ENCODE data around the gene RXRA.

RXRA gene

GRCh38 chr9:134475011-134475790 is 148.9 kb downstream of the RXRA start:
- DNase-seq (ENCODE audit: low read depth, low spot score): peak; percentile 80
- TF ChIP-seq, protein P1, sequence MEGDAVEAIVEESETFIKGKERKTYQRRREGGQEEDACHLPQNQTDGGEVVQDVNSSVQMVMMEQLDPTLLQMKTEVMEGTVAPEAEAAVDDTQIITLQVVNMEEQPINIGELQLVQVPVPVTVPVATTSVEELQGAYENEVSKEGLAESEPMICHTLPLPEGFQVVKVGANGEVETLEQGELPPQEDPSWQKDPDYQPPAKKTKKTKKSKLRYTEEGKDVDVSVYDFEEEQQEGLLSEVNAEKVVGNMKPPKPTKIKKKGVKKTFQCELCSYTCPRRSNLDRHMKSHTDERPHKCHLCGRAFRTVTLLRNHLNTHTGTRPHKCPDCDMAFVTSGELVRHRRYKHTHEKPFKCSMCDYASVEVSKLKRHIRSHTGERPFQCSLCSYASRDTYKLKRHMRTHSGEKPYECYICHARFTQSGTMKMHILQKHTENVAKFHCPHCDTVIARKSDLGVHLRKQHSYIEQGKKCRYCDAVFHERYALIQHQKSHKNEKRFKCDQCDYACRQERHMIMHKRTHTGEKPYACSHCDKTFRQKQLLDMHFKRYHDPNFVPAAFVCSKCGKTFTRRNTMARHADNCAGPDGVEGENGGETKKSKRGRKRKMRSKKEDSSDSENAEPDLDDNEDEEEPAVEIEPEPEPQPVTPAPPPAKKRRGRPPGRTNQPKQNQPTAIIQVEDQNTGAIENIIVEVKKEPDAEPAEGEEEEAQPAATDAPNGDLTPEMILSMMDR (IDR thresholded peaks at IDR 0.05; ENCODE audit: low read depth, low read length): no peak
- in situ Hi-C loops (cut with HindIII; ENCODE audit: low sequenced_read_pairs): no loop called here
- H3K4me3 ChIP-seq (ENCODE audit: low read depth, low read length): no peak overlapping the region

DNA sequence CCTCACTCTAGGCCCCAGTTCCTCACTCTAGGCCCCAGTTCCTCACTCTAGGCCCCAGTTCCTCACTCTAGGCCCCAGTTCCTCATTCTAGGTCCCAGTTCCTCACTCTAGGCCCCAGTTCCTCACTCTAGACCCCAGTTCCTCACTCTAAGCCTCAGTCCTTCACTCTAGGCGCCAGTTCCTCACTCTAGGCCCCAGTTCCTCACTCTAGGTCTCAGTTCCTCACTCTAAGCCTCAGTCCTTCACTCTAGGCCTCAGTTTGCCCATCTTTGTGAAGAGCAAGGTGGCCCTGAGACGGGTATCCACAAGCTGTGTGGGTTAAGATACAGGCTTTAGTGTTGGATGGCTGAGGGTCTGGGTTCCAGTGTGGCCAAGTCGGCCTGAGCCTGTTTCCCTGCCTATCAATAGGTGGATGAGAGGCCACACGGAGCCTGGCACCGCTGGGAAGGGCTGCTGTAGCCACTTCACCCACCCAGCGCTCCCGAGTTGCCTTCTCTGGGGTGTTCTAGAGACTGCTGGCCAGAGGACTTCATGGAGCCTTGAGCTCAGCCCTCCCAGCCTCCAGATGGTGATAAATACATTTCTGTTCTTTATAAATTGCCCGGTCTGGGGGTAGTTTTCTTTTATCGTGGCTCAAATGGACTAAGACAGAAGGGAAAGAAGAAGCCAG is 150.2 kb downstream of the RXRA start:
- no peak for DNase-seq (ENCODE audit: low read depth, low spot score)
- TF ChIP-seq, protein P1 (IDR thresholded peaks at IDR 0.05; ENCODE audit: low read depth, low read length): no peak
- in situ Hi-C loops (cut with HindIII; ENCODE audit: low sequenced_read_pairs): no loop called here
- no peak overlapping the region for H3K4me3 ChIP-seq (ENCODE audit: low read depth, low read length)

DNA sequence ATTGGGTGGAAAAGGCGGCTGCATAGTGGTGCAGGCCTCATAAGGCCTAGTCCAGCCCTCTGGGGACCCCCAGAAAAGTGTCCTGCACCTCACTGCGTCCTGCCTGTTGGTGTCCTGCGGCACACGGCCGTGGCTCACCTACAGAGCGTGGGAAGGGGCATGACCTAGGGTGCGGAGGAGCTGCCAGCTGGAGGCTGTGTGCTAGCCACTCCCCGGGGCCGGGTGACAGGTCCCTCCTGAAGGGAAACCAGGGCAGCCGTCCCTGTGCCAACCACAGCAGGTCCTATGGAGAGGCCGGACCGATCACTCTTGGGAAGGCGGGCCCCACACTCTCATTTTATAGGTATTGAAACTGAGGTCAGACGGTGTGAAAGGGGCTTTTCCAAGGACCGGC is 150.7 kb downstream of the RXRA start:
- H3K4me3 ChIP-seq (ENCODE audit: low read depth, low read length): no peak overlapping the region
- no peak for DNase-seq (ENCODE audit: low read depth, low spot score)
- in situ Hi-C loops (cut with HindIII; ENCODE audit: low sequenced_read_pairs): no loop called here
- TF ChIP-seq, protein P1 (IDR thresholded peaks at IDR 0.05; ENCODE audit: low read depth, low read length): no peak

DNA sequence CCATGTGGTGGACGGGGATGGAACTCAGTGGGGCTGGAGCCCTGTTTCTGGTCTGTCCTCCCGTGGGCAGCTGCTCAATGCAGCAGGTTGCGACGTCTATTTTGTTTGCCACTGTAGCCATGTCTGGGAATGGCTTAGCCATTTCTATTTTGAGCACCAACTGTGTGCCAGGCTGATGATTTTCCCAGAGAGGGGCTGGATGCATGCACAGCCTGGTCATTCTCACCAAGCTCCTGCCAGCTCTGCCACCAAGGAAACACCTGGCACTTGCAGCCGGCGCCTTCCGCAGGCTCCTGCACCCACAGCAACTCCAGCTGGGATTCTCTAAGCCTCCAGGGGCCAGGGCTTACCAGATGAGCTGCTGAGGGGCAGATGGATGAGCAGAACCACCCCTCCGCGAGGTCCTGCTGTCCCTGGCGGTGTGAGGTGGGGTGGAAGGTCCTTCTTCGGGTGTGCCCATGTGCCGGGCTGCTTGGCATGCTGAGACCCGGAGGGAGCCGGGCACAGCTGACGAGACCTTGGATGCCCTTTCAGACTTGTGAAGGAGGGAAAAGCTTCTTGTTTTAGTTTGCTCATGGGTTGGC is 151.2 kb downstream of the RXRA start:
- TF ChIP-seq, protein P1 (IDR thresholded peaks at IDR 0.05; ENCODE audit: low read depth, low read length): no peak
- no peak for DNase-seq (ENCODE audit: low read depth, low spot score)
- no peak overlapping the region for H3K4me3 ChIP-seq (ENCODE audit: low read depth, low read length)
- in situ Hi-C loops (cut with HindIII; ENCODE audit: low sequenced_read_pairs): no loop called here

DNA sequence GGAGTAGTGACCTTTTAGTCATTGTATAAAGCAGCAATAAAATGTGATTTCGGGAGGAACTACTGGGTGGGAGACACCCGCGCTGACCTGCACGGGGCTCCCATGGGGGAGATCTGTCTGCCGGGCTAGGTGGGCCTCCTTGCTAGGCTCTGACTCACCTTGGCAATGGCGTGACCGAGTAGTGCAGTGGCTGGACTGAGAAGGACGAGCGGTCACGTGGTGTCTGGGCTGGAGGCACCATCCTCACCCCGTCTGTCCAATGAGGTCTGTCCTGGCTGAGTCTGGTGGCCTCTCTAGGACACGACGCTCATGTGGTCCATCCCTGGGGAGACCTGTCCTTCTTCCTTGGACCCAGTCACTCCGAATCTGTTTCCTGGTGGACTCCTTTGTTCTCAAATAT is 151.7 kb downstream of the RXRA start:
- in situ Hi-C loops (cut with HindIII; ENCODE audit: low sequenced_read_pairs): no loop called here
- no peak for DNase-seq (ENCODE audit: low read depth, low spot score)
- TF ChIP-seq, protein P1 (IDR thresholded peaks at IDR 0.05; ENCODE audit: low read depth, low read length): no peak
- no peak overlapping the region for H3K4me3 ChIP-seq (ENCODE audit: low read depth, low read length)

GRCh38 chr9:134481762-134482161 is 155.5 kb downstream of the RXRA start:
- in situ Hi-C loops (cut with HindIII; ENCODE audit: low sequenced_read_pairs): no loop called here
- DNase-seq (ENCODE audit: low read depth, low spot score): no peak
- H3K4me3 ChIP-seq (ENCODE audit: low read depth, low read length): no peak overlapping the region
- TF ChIP-seq, protein P1 (IDR thresholded peaks at IDR 0.05; ENCODE audit: low read depth, low read length): no peak

Measured in astrocyte of the spinal cord (primary cell).